ENCODE results near the gene DTX1. TPM values are rescaled to one million over a fixed set of nuclear protein-coding genes. Genes with fewer than 3 reads are reported as not detected.

Gene DTX1
- total and polyA plus RNA-seq, 8 donors, result 0.43 to 6.2 (median 1.9) TPM

DNA sequence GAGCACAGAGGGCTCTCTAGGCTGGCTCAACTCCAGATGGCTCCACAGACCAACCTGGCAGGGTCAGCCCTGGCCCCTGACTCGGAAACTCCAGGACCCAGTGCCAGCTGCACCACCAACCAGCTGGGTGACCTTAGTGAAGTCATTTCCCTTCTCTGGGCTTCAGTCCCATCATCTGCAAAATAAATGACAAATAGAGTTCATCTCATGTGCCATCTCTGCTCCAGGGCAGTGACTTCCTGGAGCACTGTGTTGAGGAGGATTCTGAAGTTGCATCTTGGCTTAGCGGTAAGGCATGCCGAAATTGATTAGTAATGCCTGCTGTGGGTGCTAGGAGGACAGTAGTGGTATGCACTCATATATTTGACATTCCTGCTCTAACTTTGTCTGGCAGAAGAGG, 31.5 kb downstream of the DTX1 start:
- H3K27me3 ChIP-seq, result peaks cover 0 to 69% (median 0%) of the 10 kb centered on the region in 3 donors
- no peaks in the 10 kb centered on the region for H3K9me3 ChIP-seq
- no peak for DNase-seq
- TF ChIP-seq POLR2A (IDR thresholded peaks at IDR 0.05) (no peak), POLR2AphosphoS5 (IDR thresholded peaks at IDR 0.05) (no peak), EP300 (IDR thresholded peaks at IDR 0.05) (no peak)
- TF ChIP-seq, protein P1, sequence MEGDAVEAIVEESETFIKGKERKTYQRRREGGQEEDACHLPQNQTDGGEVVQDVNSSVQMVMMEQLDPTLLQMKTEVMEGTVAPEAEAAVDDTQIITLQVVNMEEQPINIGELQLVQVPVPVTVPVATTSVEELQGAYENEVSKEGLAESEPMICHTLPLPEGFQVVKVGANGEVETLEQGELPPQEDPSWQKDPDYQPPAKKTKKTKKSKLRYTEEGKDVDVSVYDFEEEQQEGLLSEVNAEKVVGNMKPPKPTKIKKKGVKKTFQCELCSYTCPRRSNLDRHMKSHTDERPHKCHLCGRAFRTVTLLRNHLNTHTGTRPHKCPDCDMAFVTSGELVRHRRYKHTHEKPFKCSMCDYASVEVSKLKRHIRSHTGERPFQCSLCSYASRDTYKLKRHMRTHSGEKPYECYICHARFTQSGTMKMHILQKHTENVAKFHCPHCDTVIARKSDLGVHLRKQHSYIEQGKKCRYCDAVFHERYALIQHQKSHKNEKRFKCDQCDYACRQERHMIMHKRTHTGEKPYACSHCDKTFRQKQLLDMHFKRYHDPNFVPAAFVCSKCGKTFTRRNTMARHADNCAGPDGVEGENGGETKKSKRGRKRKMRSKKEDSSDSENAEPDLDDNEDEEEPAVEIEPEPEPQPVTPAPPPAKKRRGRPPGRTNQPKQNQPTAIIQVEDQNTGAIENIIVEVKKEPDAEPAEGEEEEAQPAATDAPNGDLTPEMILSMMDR (IDR thresholded peaks at IDR 0.05), result no peak
- no peak overlapping the region for H3K27ac ChIP-seq
- H3K4me1 ChIP-seq, result peaks cover 0 to 17% (median 5%) of the 10 kb centered on the region in 4 donors
- 68 to 97% (median 90%) methylated on average over 2 to 3 of the region's 3 CpGs for WGBS, 5 donors
- H3K36me3 ChIP-seq, result no peaks in the 10 kb centered on the region
- H3K4me3 ChIP-seq, result no peak overlapping the region
- intact Hi-C loops (cut with DNase I; ENCODE audit: low total_unique reads), result no loop called here

DNA sequence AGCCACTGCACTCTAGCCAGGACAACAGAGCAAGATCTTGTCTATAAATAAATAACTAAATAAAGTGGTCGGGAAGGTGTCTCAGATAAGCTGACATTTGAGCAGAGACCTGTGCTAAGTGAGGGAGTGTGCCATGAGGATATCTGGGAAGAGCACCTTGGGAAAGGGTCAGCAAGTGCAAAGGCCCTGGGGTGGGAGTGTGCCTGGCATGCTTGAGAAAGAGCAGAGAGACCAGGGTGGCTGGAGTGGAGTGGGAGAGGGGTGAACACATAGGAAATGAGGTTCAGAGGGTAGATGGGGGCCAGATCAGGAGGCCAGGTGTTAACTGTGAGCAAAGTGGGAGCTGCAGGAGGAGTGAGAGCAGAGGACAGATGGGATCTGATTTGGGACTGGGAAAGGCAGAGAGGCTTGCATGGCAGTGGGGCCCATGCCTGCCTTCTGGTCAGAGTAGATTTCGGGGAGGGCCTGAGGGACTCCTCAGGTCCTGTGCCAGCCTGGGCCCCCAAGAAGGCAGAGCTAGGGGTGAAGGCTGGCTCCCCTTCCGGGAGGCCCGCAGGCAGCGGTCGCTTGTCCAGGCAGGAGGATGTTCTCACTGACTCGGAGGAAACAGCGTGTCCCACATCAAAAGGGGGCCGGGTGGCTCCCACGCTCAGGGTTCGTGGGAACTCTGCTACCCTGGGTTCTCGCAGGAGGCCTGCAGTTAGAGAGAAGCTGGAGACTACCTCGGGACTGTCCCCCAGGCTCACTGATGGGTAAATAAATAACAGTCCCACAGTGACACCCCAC, 32.6 kb downstream of the DTX1 start:
- H3K36me3 ChIP-seq, result no peaks in the 10 kb centered on the region
- intact Hi-C loops (cut with DNase I; ENCODE audit: low total_unique reads), result no loop called here
- 70 to 87% (median 79%) methylated on average over 10 to 13 of the region's 13 CpGs for WGBS, 5 donors
- H3K4me1 ChIP-seq, result peaks cover 0 to 21% (median 9%) of the 10 kb centered on the region in 4 donors
- no peaks in the 10 kb centered on the region for H3K9me3 ChIP-seq
- H3K27ac ChIP-seq, result no peak overlapping the region
- peaks cover 0 to 78% (median 0%) of the 10 kb centered on the region in 3 donors for H3K27me3 ChIP-seq
- no peak overlapping the region for H3K4me3 ChIP-seq
- DNase-seq, result no peak
- TF ChIP-seq, protein P1 (IDR thresholded peaks at IDR 0.05), result no peak
- TF ChIP-seq POLR2A (IDR thresholded peaks at IDR 0.05) (no peak), EP300 (IDR thresholded peaks at IDR 0.05) (no peak), POLR2AphosphoS5 (IDR thresholded peaks at IDR 0.05) (no peak)

DNA sequence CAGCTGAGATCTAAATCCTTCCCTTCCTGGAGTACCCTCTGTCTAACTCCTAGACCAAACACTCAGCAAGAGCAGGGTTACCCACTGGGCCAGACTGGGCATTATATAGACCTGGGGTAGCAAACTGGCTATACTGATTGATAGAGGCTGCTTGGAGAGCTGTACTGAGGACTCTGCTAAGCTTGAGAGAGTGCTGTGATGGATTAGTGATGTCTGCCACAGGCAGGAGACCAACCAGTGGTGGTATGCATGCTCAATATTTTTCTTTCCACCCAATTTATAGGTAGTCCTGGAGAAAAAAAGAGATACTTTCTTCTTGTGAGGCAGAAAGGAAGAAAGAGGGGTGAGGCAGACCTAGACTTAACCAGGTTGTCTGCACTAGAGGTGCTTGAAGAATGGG, 33.3 kb downstream of the DTX1 start:
- H3K9me3 ChIP-seq, result no peaks in the 10 kb centered on the region
- TF ChIP-seq POLR2A (IDR thresholded peaks at IDR 0.05), result no peak
- no peak for TF ChIP-seq EP300 (IDR thresholded peaks at IDR 0.05)
- TF ChIP-seq, protein P1 (IDR thresholded peaks at IDR 0.05), result no peak
- no peak for TF ChIP-seq POLR2AphosphoS5 (IDR thresholded peaks at IDR 0.05)
- peaks cover 0 to 78% (median 0%) of the 10 kb centered on the region in 3 donors for H3K27me3 ChIP-seq
- H3K36me3 ChIP-seq, result no peaks in the 10 kb centered on the region
- peaks cover 0 to 21% (median 9%) of the 10 kb centered on the region in 4 donors for H3K4me1 ChIP-seq
- intact Hi-C loops (cut with DNase I; ENCODE audit: low total_unique reads), result no loop called here
- no peak overlapping the region for H3K27ac ChIP-seq
- no peak for DNase-seq
- H3K4me3 ChIP-seq, result no peak overlapping the region

DNA sequence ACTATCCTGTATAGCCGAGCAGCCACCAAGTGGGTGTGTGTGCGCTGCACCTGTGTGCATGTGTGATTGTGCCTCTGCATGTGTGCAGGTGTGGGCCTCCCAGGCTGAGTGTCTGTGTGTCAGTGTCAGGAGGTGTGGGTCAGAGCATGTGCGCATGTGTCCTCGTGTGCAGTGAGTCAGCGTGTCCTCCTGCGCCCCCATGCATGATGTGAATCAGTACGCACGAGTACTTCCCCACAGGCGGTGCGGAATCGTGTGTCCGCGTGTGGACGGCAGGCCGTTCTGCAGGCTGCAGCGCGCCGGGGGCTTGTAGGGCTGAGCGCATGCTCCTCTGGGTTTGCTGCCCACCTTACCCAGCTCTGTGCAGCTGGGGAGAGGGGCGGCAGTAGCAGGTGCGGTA, 34.2 kb downstream of the DTX1 start:
- TF ChIP-seq EP300 (IDR thresholded peaks at IDR 0.05), result no peak
- TF ChIP-seq, protein P1 (IDR thresholded peaks at IDR 0.05), result no peak
- no peak for TF ChIP-seq POLR2A (IDR thresholded peaks at IDR 0.05)
- no peak for TF ChIP-seq POLR2AphosphoS5 (IDR thresholded peaks at IDR 0.05)
- no peaks in the 10 kb centered on the region for H3K36me3 ChIP-seq
- peaks cover 0 to 77% (median 0%) of the 10 kb centered on the region in 3 donors for H3K27me3 ChIP-seq
- no peak for DNase-seq
- no peak overlapping the region for H3K4me3 ChIP-seq
- no peaks in the 10 kb centered on the region for H3K9me3 ChIP-seq
- H3K4me1 ChIP-seq, result peaks cover 0 to 21% (median 9%) of the 10 kb centered on the region in 4 donors
- intact Hi-C loops (cut with DNase I; ENCODE audit: low total_unique reads), result no loop called here
- no peak overlapping the region for H3K27ac ChIP-seq
- WGBS, 5 donors, result 75 to 93% (median 79%) methylated on average over 6 to 21 of the region's 21 CpGs

All from stomach (tissue), 9 donors.